ENCODE measurements around the gene TTC32. TPM values are rescaled to one million over a fixed set of nuclear protein-coding genes. Genes with fewer than 3 reads are reported as not detected.
A peak's percentile ranks its signal among the peaks of the same experiment; 100 is the strongest.

Gene TTC32
- total RNA-seq, 1 experiment from 2014 or later, result 16.8 TPM

- DNase-seq, result no peak
- H4K20me1 ChIP-seq (ENCODE audit: insufficient read depth, low read depth, low read length), result no peaks in the 10 kb centered on the region
- H2AFZ ChIP-seq (ENCODE audit: low read length), result peak overlapping the region; percentile 94; the same call in 1 of the 2 replicates
- no peak overlapping the region for H3K27ac ChIP-seq (ENCODE audit: low read length)
- H3K4me1 ChIP-seq (ENCODE audit: low read length), result peaks cover 15% of the 10 kb centered on the region
- H3K9me3 ChIP-seq (ENCODE audit: low read length), result no peaks in the 10 kb centered on the region
- no peaks in the 10 kb centered on the region for H3K79me2 ChIP-seq (ENCODE audit: low read length)
- peak overlapping the region; percentile 64 for H3K4me3 ChIP-seq (ENCODE audit: low read length)
- H3K9ac ChIP-seq (ENCODE audit: low read length), result peak overlapping the region; percentile 61
- no peaks in the 10 kb centered on the region for H3K36me3 ChIP-seq (ENCODE audit: insufficient read depth, low read length)
- no peaks in the 10 kb centered on the region for H3K27me3 ChIP-seq (ENCODE audit: low read length)
- peak overlapping the region; percentile 75 for H3K4me2 ChIP-seq (ENCODE audit: low read depth, low read length, poor library complexity, severe bottlenecking)
- H3K9me2 ChIP-seq (replicated peaks; ENCODE audit: insufficient read depth, low read length), result no peaks in the 10 kb centered on the region
Observed at GRCh38 chr2:19868224-19868623, 33.6 kb downstream of the TTC32 start.

GRCh38 chr2:19866771-19867170, 35.0 kb downstream of the TTC32 start:
- H3K4me1 ChIP-seq (ENCODE audit: low read length), result peaks cover 15% of the 10 kb centered on the region
- no peak overlapping the region for H3K4me2 ChIP-seq (ENCODE audit: low read depth, low read length, poor library complexity, severe bottlenecking)
- no peaks in the 10 kb centered on the region for H3K9me3 ChIP-seq (ENCODE audit: low read length)
- no peaks in the 10 kb centered on the region; the same call in 1 of the 2 replicates for H3K27me3 ChIP-seq (ENCODE audit: low read length)
- no peaks in the 10 kb centered on the region for H3K79me2 ChIP-seq (ENCODE audit: low read length)
- no peaks in the 10 kb centered on the region for H3K36me3 ChIP-seq (ENCODE audit: insufficient read depth, low read length)
- H3K4me3 ChIP-seq (ENCODE audit: low read length), result no peak overlapping the region
- no peak overlapping the region for H3K27ac ChIP-seq (ENCODE audit: low read length)
- no peaks in the 10 kb centered on the region for H4K20me1 ChIP-seq (ENCODE audit: insufficient read depth, low read depth, low read length)
- H3K9ac ChIP-seq (ENCODE audit: low read length), result no peak overlapping the region
- no peaks in the 10 kb centered on the region for H3K9me2 ChIP-seq (replicated peaks; ENCODE audit: insufficient read depth, low read length)
- no peak for DNase-seq
- no peak overlapping the region for H2AFZ ChIP-seq (ENCODE audit: low read length)

- Histone ChIP-seq H3K9ac (ENCODE audit: low read length) (no peak overlapping the region), H3K4me2 (ENCODE audit: low read depth, low read length, poor library complexity, severe bottlenecking) (no peak overlapping the region), H2AFZ (ENCODE audit: low read length) (no peak overlapping the region)
Observed at GRCh38 chr2:19865151-19865550, 36.6 kb downstream of the TTC32 start.

GRCh38 chr2:19864381-19864780, 37.4 kb downstream of the TTC32 start:
- DNase-seq, result no peak
- peaks cover 15% of the 10 kb centered on the region for H3K4me1 ChIP-seq (ENCODE audit: low read length)
- H3K4me2 ChIP-seq (ENCODE audit: low read depth, low read length, poor library complexity, severe bottlenecking), result no peak overlapping the region
- no peak overlapping the region for H3K9ac ChIP-seq (ENCODE audit: low read length)
- no peaks in the 10 kb centered on the region; the same call in 1 of the 2 replicates for H3K27me3 ChIP-seq (ENCODE audit: low read length)
- H4K20me1 ChIP-seq (ENCODE audit: insufficient read depth, low read depth, low read length), result 0 out of 2 replicates have a peak, but pooled peaks cover 3% of the 10 kb centered on the region
- no peaks in the 10 kb centered on the region for H3K9me3 ChIP-seq (ENCODE audit: low read length)
- H2AFZ ChIP-seq (ENCODE audit: low read length), result no peak overlapping the region
- H3K4me3 ChIP-seq (ENCODE audit: low read length), result no peak overlapping the region
- H3K9me2 ChIP-seq (replicated peaks; ENCODE audit: insufficient read depth, low read length), result no peaks in the 10 kb centered on the region
- H3K79me2 ChIP-seq (ENCODE audit: low read length), result no peaks in the 10 kb centered on the region
- no peak overlapping the region for H3K27ac ChIP-seq (ENCODE audit: low read length)
- no peaks in the 10 kb centered on the region for H3K36me3 ChIP-seq (ENCODE audit: insufficient read depth, low read length)

More at GRCh38 chr2:19865151-19865550, 36.6 kb downstream of the TTC32 start:
- H3K9me3 ChIP-seq (ENCODE audit: low read length), result no peaks in the 10 kb centered on the region
- no peaks in the 10 kb centered on the region for H3K9me2 ChIP-seq (replicated peaks; ENCODE audit: insufficient read depth, low read length)
- H3K36me3 ChIP-seq (ENCODE audit: insufficient read depth, low read length), result no peaks in the 10 kb centered on the region
- no peak for DNase-seq
- H4K20me1 ChIP-seq (ENCODE audit: insufficient read depth, low read depth, low read length), result 0 out of 2 replicates have a peak, but pooled peaks cover under 1% of the 10 kb centered on the region
- no peak overlapping the region for H3K4me3 ChIP-seq (ENCODE audit: low read length)
- H3K79me2 ChIP-seq (ENCODE audit: low read length), result no peaks in the 10 kb centered on the region
- H3K27me3 ChIP-seq (ENCODE audit: low read length), result no peaks in the 10 kb centered on the region; the same call in 1 of the 2 replicates
- no peak overlapping the region for H3K27ac ChIP-seq (ENCODE audit: low read length)
- H3K4me1 ChIP-seq (ENCODE audit: low read length), result peaks cover 15% of the 10 kb centered on the region

- no peak overlapping the region for H2AFZ ChIP-seq (ENCODE audit: low read length)
- H3K4me1 ChIP-seq (ENCODE audit: low read length), result peaks cover 10% of the 10 kb centered on the region
- H3K27ac ChIP-seq (ENCODE audit: low read length), result no peak overlapping the region
- H3K36me3 ChIP-seq (ENCODE audit: insufficient read depth, low read length), result no peaks in the 10 kb centered on the region
- no peaks in the 10 kb centered on the region for H3K9me3 ChIP-seq (ENCODE audit: low read length)
- 0 out of 2 replicates have a peak, but pooled peaks cover 3% of the 10 kb centered on the region for H4K20me1 ChIP-seq (ENCODE audit: insufficient read depth, low read depth, low read length)
- no peaks in the 10 kb centered on the region for H3K79me2 ChIP-seq (ENCODE audit: low read length)
- no peak overlapping the region for H3K4me3 ChIP-seq (ENCODE audit: low read length)
- no peaks in the 10 kb centered on the region for H3K9me2 ChIP-seq (replicated peaks; ENCODE audit: insufficient read depth, low read length)
- no peak overlapping the region for H3K9ac ChIP-seq (ENCODE audit: low read length)
- no peak overlapping the region for H3K4me2 ChIP-seq (ENCODE audit: low read depth, low read length, poor library complexity, severe bottlenecking)
- DNase-seq, result peak; percentile 83
- no peaks in the 10 kb centered on the region; the same call in 1 of the 2 replicates for H3K27me3 ChIP-seq (ENCODE audit: low read length)
Observed at GRCh38 chr2:19863303-19864041, 38.3 kb downstream of the TTC32 start.

- no peak for DNase-seq
- 0 out of 2 replicates have a peak, but pooled peaks cover 8% of the 10 kb centered on the region for H4K20me1 ChIP-seq (ENCODE audit: insufficient read depth, low read depth, low read length)
Observed at GRCh38 chr2:19861813-19862212, 40.0 kb downstream of the TTC32 start.

GRCh38 chr2:19860022-19860421, 41.8 kb downstream of the TTC32 start:
- H3K4me3 ChIP-seq (ENCODE audit: low read length), result no peak overlapping the region
- no peak for DNase-seq
- H3K4me2 ChIP-seq (ENCODE audit: low read depth, low read length, poor library complexity, severe bottlenecking), result no peak overlapping the region
- no peaks in the 10 kb centered on the region for H3K36me3 ChIP-seq (ENCODE audit: insufficient read depth, low read length)
- no peak overlapping the region for H2AFZ ChIP-seq (ENCODE audit: low read length)
- H3K79me2 ChIP-seq (ENCODE audit: low read length), result no peaks in the 10 kb centered on the region
- H3K27ac ChIP-seq (ENCODE audit: low read length), result no peak overlapping the region
- H3K9me3 ChIP-seq (ENCODE audit: low read length), result no peaks in the 10 kb centered on the region
- no peaks in the 10 kb centered on the region for H3K9me2 ChIP-seq (replicated peaks; ENCODE audit: insufficient read depth, low read length)
- no peak overlapping the region for H3K9ac ChIP-seq (ENCODE audit: low read length)
- H3K4me1 ChIP-seq (ENCODE audit: low read length), result no peaks in the 10 kb centered on the region
- 0 out of 2 replicates have a peak, but pooled peaks cover 8% of the 10 kb centered on the region for H4K20me1 ChIP-seq (ENCODE audit: insufficient read depth, low read depth, low read length)
- no peaks in the 10 kb centered on the region; the same call in 1 of the 2 replicates for H3K27me3 ChIP-seq (ENCODE audit: low read length)

More at GRCh38 chr2:19861813-19862212, 40.0 kb downstream of the TTC32 start:
- no peak overlapping the region for H3K4me2 ChIP-seq (ENCODE audit: low read depth, low read length, poor library complexity, severe bottlenecking)
- no peaks in the 10 kb centered on the region; the same call in 1 of the 2 replicates for H3K27me3 ChIP-seq (ENCODE audit: low read length)
- H2AFZ ChIP-seq (ENCODE audit: low read length), result no peak overlapping the region
- no peaks in the 10 kb centered on the region for H3K79me2 ChIP-seq (ENCODE audit: low read length)
- no peaks in the 10 kb centered on the region for H3K9me2 ChIP-seq (replicated peaks; ENCODE audit: insufficient read depth, low read length)
- no peak overlapping the region for H3K9ac ChIP-seq (ENCODE audit: low read length)
- no peaks in the 10 kb centered on the region for H3K36me3 ChIP-seq (ENCODE audit: insufficient read depth, low read length)
- no peak overlapping the region for H3K4me3 ChIP-seq (ENCODE audit: low read length)
- H3K4me1 ChIP-seq (ENCODE audit: low read length), result no peaks in the 10 kb centered on the region
- no peaks in the 10 kb centered on the region for H3K9me3 ChIP-seq (ENCODE audit: low read length)
- H3K27ac ChIP-seq (ENCODE audit: low read length), result no peak overlapping the region

- H3K36me3 ChIP-seq (ENCODE audit: insufficient read depth, low read length), result no peaks in the 10 kb centered on the region
- no peaks in the 10 kb centered on the region for H3K9me2 ChIP-seq (replicated peaks; ENCODE audit: insufficient read depth, low read length)
- no peaks in the 10 kb centered on the region; the same call in 1 of the 2 replicates for H3K27me3 ChIP-seq (ENCODE audit: low read length)
- no peak overlapping the region for H3K27ac ChIP-seq (ENCODE audit: low read length)
- no peaks in the 10 kb centered on the region for H3K79me2 ChIP-seq (ENCODE audit: low read length)
- DNase-seq, result no peak
- no peaks in the 10 kb centered on the region for H3K9me3 ChIP-seq (ENCODE audit: low read length)
- H3K4me1 ChIP-seq (ENCODE audit: low read length), result no peaks in the 10 kb centered on the region
- H4K20me1 ChIP-seq (ENCODE audit: insufficient read depth, low read depth, low read length), result 0 out of 2 replicates have a peak, but pooled peaks cover 8% of the 10 kb centered on the region
- H3K4me3 ChIP-seq (ENCODE audit: low read length), result no peak overlapping the region
- H2AFZ ChIP-seq (ENCODE audit: low read length), result no peak overlapping the region
- H3K9ac ChIP-seq (ENCODE audit: low read length), result no peak overlapping the region
- no peak overlapping the region for H3K4me2 ChIP-seq (ENCODE audit: low read depth, low read length, poor library complexity, severe bottlenecking)
Observed at GRCh38 chr2:19859565-19859964, 42.2 kb downstream of the TTC32 start.
